IMR-90 (cell line): ENCODE measurements around the gene SNRK. TPM values are rescaled to one million over a fixed set of nuclear protein-coding genes. Genes with fewer than 3 reads are reported as not detected.

Experiments used
- ATAC-seq: fragments of 200-7000 bp; cut with Tn5 transposase; 2 replicates; pipeline ENCODE4 v1.9.1; 2020; ENCODE audit warnings: low read depth, mild to moderate bottlenecking, moderate library complexity
- BruUV-seq: library from RNA; stranded (reverse); fragments of 400-500 nt; replicated peaks from 2 replicates; lab custom pipeline; 2021; lab: Mats Ljungman, UMichigan
- CTCF ChIA-PET: fragments of 300-600 bp; formaldehyde crosslinking; extraction: SDS; loops from one replicate; lab custom pipeline; 2021; ENCODE audit warnings: antibody characterized with exemption; lab: Yijun Ruan, JAX
- POLR2A ChIA-PET: fragments of 300-600 bp; sonication (Branson Sonifier 250); formaldehyde crosslinking; loops from one replicate; lab custom pipeline; 2022; ENCODE audit warnings: antibody characterized with exemption; ENCODE audit not compliant: unreplicated experiment; lab: Charles Lee
- DNase-seq: peaks from one replicate; pipeline ENCODE4 v3.0.0; 2013
- H2AFZ ChIP-seq: replicated peaks from 2 replicates; pipeline ENCODE3; 2013; ENCODE audit warnings: low read length, mild to moderate bottlenecking; ENCODE audit not compliant: poor library complexity
- H2AK5ac ChIP-seq: 2 replicates; pipeline ENCODE4 v1.6.1; 2013; ENCODE audit warnings: low read depth, low read length, inconsistent platforms
- H2AK9ac ChIP-seq: replicated peaks from 2 replicates; pipeline ENCODE3; 2013; ENCODE audit warnings: mild to moderate bottlenecking, low read depth, low read length, moderate library complexity; ENCODE audit not compliant: poor library complexity
- H2BK120ac ChIP-seq: 2 replicates; pipeline ENCODE4 v1.6.1; 2013; ENCODE audit warnings: low read depth, low read length, inconsistent platforms
- H2BK15ac ChIP-seq: 3 replicates; pipeline ENCODE4 v1.6.1; 2013; ENCODE audit warnings: low read depth, low read length, inconsistent platforms
- H2BK20ac ChIP-seq: 2 replicates; pipeline ENCODE4 v1.6.1; 2013; ENCODE audit warnings: low read depth, mild to moderate bottlenecking, inconsistent platforms, low read length, moderate library complexity
- H2BK5ac ChIP-seq: 2 replicates; pipeline ENCODE4 v1.6.1; 2013; ENCODE audit warnings: mild to moderate bottlenecking, low read depth, low read length, inconsistent platforms; ENCODE audit not compliant: poor library complexity, severe bottlenecking
- H3K14ac ChIP-seq: replicated peaks from 2 replicates; pipeline ENCODE4 v1.6.1; 2013; ENCODE audit warnings: low read depth, low read length, inconsistent platforms
- H3K18ac ChIP-seq: 2 replicates; pipeline ENCODE4 v1.6.1; 2013; ENCODE audit warnings: low read depth, low read length, control low read depth
- H3K23ac ChIP-seq: 2 replicates; pipeline ENCODE4 v1.6.1; 2013; ENCODE audit warnings: low read depth, low read length, inconsistent platforms
- H3K27ac ChIP-seq: 2 replicates; pipeline ENCODE4 v1.5.1; 2013; ENCODE audit warnings: mild to moderate bottlenecking, control low read depth, low read length; ENCODE audit not compliant: insufficient read depth
- H3K27me3 ChIP-seq: 2 replicates; pipeline ENCODE4 v1.6.1; 2013; ENCODE audit warnings: low read length; ENCODE audit not compliant: control insufficient read depth, insufficient read depth
- H3K36me3 ChIP-seq: 2 replicates; pipeline ENCODE4 v1.6.1; 2013; ENCODE audit warnings: low read length, mixed read lengths; ENCODE audit not compliant: control insufficient read depth, insufficient read depth
- H3K4ac ChIP-seq: 2 replicates; pipeline ENCODE4 v1.6.1; 2013; ENCODE audit warnings: low read depth, low read length, inconsistent platforms
- H3K4me1 ChIP-seq: 2 replicates; pipeline ENCODE4 v1.6.1; 2013; ENCODE audit warnings: low read length, mixed read lengths; ENCODE audit not compliant: control insufficient read depth, insufficient read depth
- H3K4me2 ChIP-seq: 2 replicates; pipeline ENCODE4 v1.6.1; 2013; ENCODE audit warnings: low read depth, mild to moderate bottlenecking, control low read depth, low read length, moderate library complexity
- H3K4me3 ChIP-seq: 2 replicates; pipeline ENCODE4 v1.5.1; 2013; ENCODE audit warnings: low read depth, mild to moderate bottlenecking, control low read depth, low read length, moderate library complexity; ENCODE audit not compliant: insufficient read depth
- H3K56ac ChIP-seq: 2 replicates; pipeline ENCODE4 v1.6.1; 2013; ENCODE audit warnings: low read length, inconsistent platforms; ENCODE audit not compliant: insufficient read depth; ENCODE audit errors: extremely low read depth
- H3K79me1 ChIP-seq, 2 experiments: 2 replicates each; pipeline ENCODE4 v1.6.1; 2013; ENCODE audit warnings: low read length in 2 of 2, inconsistent platforms in 1 of 2, low read depth in 1 of 2
- H3K9ac ChIP-seq: 2 replicates; pipeline ENCODE4 v1.6.1; 2013; ENCODE audit warnings: low read depth, low read length, control low read depth
- H3K9me1 ChIP-seq: 2 replicates; pipeline ENCODE4 v1.6.1; 2013; ENCODE audit warnings: low read length, inconsistent platforms; ENCODE audit not compliant: insufficient read depth
- H3K9me3 ChIP-seq: 2 replicates; pipeline ENCODE4 v1.6.1; 2013; ENCODE audit warnings: low read length; ENCODE audit not compliant: control insufficient read depth, insufficient read depth
- H4K20me1 ChIP-seq: 2 replicates; pipeline ENCODE4 v1.6.1; 2013; ENCODE audit warnings: low read length, inconsistent platforms; ENCODE audit not compliant: insufficient read depth
- H4K5ac ChIP-seq: 2 replicates; pipeline ENCODE4 v1.6.1; 2013; ENCODE audit warnings: mild to moderate bottlenecking, low read depth, low read length, control low read depth
- H4K8ac ChIP-seq, 2 experiments: 2 replicates each; pipeline ENCODE4 v1.6.1; 2013; ENCODE audit warnings: low read depth in 2 of 2, low read length in 2 of 2, control low read depth in 1 of 2, inconsistent platforms in 1 of 2
- H4K91ac ChIP-seq: 2 replicates; pipeline ENCODE4 v1.6.1; 2013; ENCODE audit warnings: low read depth, low read length, inconsistent platforms; ENCODE audit not compliant: insufficient read depth
- BHLHE40 ChIP-seq: fragments of 150-350 bp; IDR thresholded peaks from 2 replicates; pipeline ENCODE4 v1.6.1; 2016; ENCODE audit warnings: mild to moderate bottlenecking, low read depth, low read length
- CEBPB ChIP-seq: IDR thresholded peaks from 2 replicates; pipeline ENCODE4 v1.6.1; 2012; ENCODE audit warnings: low read depth, low read length, improper control_type of control experiment
- CHD1 ChIP-seq: IDR thresholded peaks from 2 replicates; pipeline ENCODE4 v1.6.1; 2012; ENCODE audit warnings: low read depth, low read length, improper control_type of control experiment
- CTCF ChIP-seq: conservative IDR thresholded peaks from 2 replicates; pipeline ENCODE4 v1.5.1; 2012; ENCODE audit warnings: mild to moderate bottlenecking, low read depth, low read length, improper control_type of control experiment
- ELK1 ChIP-seq: fragments of 150-350 bp; IDR thresholded peaks from 2 replicates; pipeline ENCODE4 v1.6.1; 2016; ENCODE audit warnings: low read depth, mild to moderate bottlenecking, low read length, moderate library complexity, borderline replicate concordance
- FOS ChIP-seq: fragments of 150-350 bp; IDR thresholded peaks from 2 replicates; pipeline ENCODE4 v1.6.1; 2016; ENCODE audit warnings: low read depth, low read length
- MAFK ChIP-seq: IDR thresholded peaks from 2 replicates; pipeline ENCODE4 v1.6.1; 2012; ENCODE audit warnings: low read depth, low read length, improper control_type of control experiment
- MAZ ChIP-seq: IDR thresholded peaks from 2 replicates; pipeline ENCODE4 v1.6.1; 2012; ENCODE audit warnings: low read depth, mild to moderate bottlenecking, low read length, improper control_type of control experiment, moderate library complexity, borderline replicate concordance
- MXI1 ChIP-seq: IDR thresholded peaks from 2 replicates; pipeline ENCODE4 v1.6.1; 2012; ENCODE audit warnings: low read depth, mild to moderate bottlenecking, low read length, moderate library complexity, borderline replicate concordance
- NFE2L2 ChIP-seq: fragments of 150-350 bp; IDR thresholded peaks from 2 replicates; pipeline ENCODE4 v1.6.1; 2016; ENCODE audit warnings: low read depth, mild to moderate bottlenecking, low read length
- POLR2A ChIP-seq: IDR thresholded peaks from 2 replicates; pipeline ENCODE4 v1.6.1; 2012; ENCODE audit warnings: mild to moderate bottlenecking, low read depth, low read length
- RAD21 ChIP-seq: IDR thresholded peaks from 2 replicates; pipeline ENCODE4 v1.6.1; 2012; ENCODE audit warnings: low read length, improper control_type of control experiment
- RCOR1 ChIP-seq: IDR thresholded peaks from 2 replicates; pipeline ENCODE4 v1.6.1; 2012; ENCODE audit warnings: mild to moderate bottlenecking, low read length, improper control_type of control experiment; ENCODE audit not compliant: insufficient replicate concordance
- RFX5 ChIP-seq: IDR thresholded peaks from 2 replicates; pipeline ENCODE4 v1.8.0; 2012; ENCODE audit warnings: low read depth, mild to moderate bottlenecking, low read length, moderate library complexity
- SMC3 ChIP-seq: fragments of 150-350 bp; IDR thresholded peaks from 2 replicates; pipeline ENCODE4 v1.6.1; 2016; ENCODE audit warnings: low read depth, mild to moderate bottlenecking, antibody characterized with exemption, low read length, moderate library complexity
- USF2 ChIP-seq: fragments of 150-350 bp; IDR thresholded peaks from 2 replicates; pipeline ENCODE4 v1.6.1; 2017; ENCODE audit warnings: mild to moderate bottlenecking, antibody characterized with exemption, low read length, low read depth
- WGBS, 2 experiments: methylation state at CpG; one replicate each; pipeline versions ENCODE4 v1.1.5 to v1.1.7; 2013; ENCODE audit warnings: missing lambda C conversion rate in 2 of 2; ENCODE audit not compliant: insufficient read length in 1 of 2; ENCODE audit errors: extremely low coverage in 2 of 2; 5-methylcytosine and 5-hydroxymethylcytosine counted together
- dilution Hi-C: fragments of 300-500 bp; cut with HindIII; formaldehyde crosslinking; loops from one replicate; pipeline ENCODE4 v1.14.3; 2018; ENCODE audit warnings: low sequenced_read_pairs; ENCODE audit not compliant: unreplicated experiment
- in situ Hi-C: fragments of 300-500 bp; cut with MboI; formaldehyde crosslinking; loops from 3 replicates; pipeline ENCODE4 v1.14.3; 2019; ENCODE audit warnings: low sequenced_read_pairs, inconsistent platforms, mixed read lengths
- intact Hi-C: fragments of 100-400 bp; cut with micrococcal nuclease; formaldehyde crosslinking; loops from 2 replicates; pipeline ENCODE4 v1.10.0; 2022
- polyA plus RNA-seq, 3 experiments: library from polyadenylated mRNA; depleted of rRNA; stranded (reverse); fragments of >200 nt; gene quantifications; 2 replicates each; pipeline ENCODE4 v1.2.3, GENCODE V29; 2012; ENCODE audit warnings: low replicate concordance in 1 of 3
- total RNA-seq: library from RNA; depleted of rRNA; stranded (reverse); fragments of >200 nt; gene quantifications from 2 replicates; pipeline ENCODE4 v1.2.3, GENCODE V29; 2012

The SNRK gene
- total and polyA plus RNA-seq, 2 of the 4 experiments (the other 2 are of a cell fraction): 4.7 to 23.1 TPM

- Histone ChIP-seq H3K56ac (no peak overlapping the region), H3K18ac (no peak overlapping the region), H4K5ac (no peak overlapping the region), H3K14ac (no peak overlapping the region), H4K91ac (no peak overlapping the region), H3K4me3 (no peak overlapping the region), H2BK15ac (no peak overlapping the region), H3K4me2 (no peak overlapping the region), H3K79me1 (no peaks in the 10 kb centered on the region), H2BK120ac (no peak overlapping the region), H3K4me1 (peaks cover 7% of the 10 kb centered on the region; the same call in 1 of the 2 replicates), H2BK20ac (no peak overlapping the region), H2AFZ (no peak overlapping the region), H3K9me3 (no peaks in the 10 kb centered on the region), H3K27ac (no peak overlapping the region), H2AK5ac (no peak overlapping the region), H3K9ac (no peak overlapping the region), H3K4ac (no peak overlapping the region), H3K36me3 (peaks cover 10% of the 10 kb centered on the region; the same call in 1 of the 2 replicates), H3K9me1 (peaks cover 4% of the 10 kb centered on the region), H2AK9ac (no peak overlapping the region), H4K20me1 (no peaks in the 10 kb centered on the region), H3K23ac (no peak overlapping the region), H3K27me3 (no peaks in the 10 kb centered on the region), H4K8ac (no peak overlapping the region), H2BK5ac (no peak overlapping the region)
- BruUV-seq: no TSS peak
- CTCF ChIA-PET: no interaction called here
- POLR2A ChIA-PET: no interaction called here
- dilution Hi-C loops (no loop called here), in situ Hi-C loops (no loop called here), intact Hi-C loops (no loop called here)
- no peak for ATAC-seq
- WGBS, 2 experiments: 80% methylated on average over 1 of the region's 6 CpGs; no CpG with 5 or more reads in 1 of the 2 experiments
- no peak for DNase-seq
- TF ChIP-seq CEBPB (no peak), SMC3 (no peak), POLR2A (no peak), NFE2L2 (no peak), USF2 (no peak), MXI1 (no peak), CHD1 (no peak), RAD21 (no peak), RCOR1 (no peak), RFX5 (no peak), ELK1 (no peak), CTCF (no peak), MAFK (no peak), FOS (no peak), MAZ (no peak), BHLHE40 (no peak)
These were observed 76.6 kb downstream of the SNRK start for GRCh38 chr3:43362961-43363360.
